8988T (cell line): ENCODE measurements around the gene SHROOM4.

Experiments used
- DNase-seq: peaks from one replicate; pipeline ENCODE4 v3.0.0; 2011

SHROOM4 gene

DNA sequence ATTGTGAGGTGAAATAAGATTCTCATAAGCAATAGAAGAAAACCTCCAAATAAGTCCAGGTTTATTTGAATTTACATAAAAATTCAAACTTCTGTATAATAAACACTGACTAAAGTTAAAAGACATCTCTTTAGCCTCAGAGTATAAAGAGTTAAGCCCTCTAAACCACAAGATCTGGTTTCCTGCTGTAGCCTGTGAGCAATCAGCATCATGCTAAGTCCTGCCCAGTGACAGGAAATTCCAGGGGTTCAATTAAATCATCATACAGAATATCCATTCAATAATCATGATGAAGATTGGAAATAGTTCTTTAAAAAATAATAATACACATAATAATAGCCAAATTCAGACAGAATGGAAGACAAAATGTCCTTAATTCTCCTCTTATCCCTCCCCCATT lies 204.2 kb downstream of the SHROOM4 start:
- no peak for DNase-seq

GRCh38 chrX:50606300-50606950 lies 207.6 kb downstream of the SHROOM4 start:
- DNase-seq = no peak

GRCh38 chrX:50596056-50596455 lies 217.9 kb downstream of the SHROOM4 start:
- DNase-seq = no peak

DNA sequence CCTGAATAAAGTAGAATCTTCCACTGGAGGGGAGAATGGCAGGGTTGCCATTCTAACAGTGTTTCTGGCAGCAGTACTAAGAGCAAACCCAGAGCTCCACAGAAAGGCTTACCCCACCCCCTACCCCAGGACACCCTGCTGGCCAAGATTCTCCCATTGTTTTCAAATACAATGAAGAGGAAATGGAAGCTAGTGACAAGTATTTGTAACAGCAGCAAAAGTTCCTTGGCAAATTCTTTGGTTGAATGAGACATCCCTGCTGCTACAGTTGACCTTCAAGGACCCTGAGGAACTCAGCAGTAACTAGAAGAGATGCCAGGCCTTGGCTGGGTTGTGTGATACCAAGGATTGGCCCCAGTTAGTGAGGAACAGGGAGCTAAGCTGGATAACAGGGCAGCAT lies 219.2 kb downstream of the SHROOM4 start:
- DNase-seq = no peak

- DNase-seq = no peak
These were observed 227.0 kb downstream of the SHROOM4 start for GRCh38 chrX:50586980-50587379.

DNA sequence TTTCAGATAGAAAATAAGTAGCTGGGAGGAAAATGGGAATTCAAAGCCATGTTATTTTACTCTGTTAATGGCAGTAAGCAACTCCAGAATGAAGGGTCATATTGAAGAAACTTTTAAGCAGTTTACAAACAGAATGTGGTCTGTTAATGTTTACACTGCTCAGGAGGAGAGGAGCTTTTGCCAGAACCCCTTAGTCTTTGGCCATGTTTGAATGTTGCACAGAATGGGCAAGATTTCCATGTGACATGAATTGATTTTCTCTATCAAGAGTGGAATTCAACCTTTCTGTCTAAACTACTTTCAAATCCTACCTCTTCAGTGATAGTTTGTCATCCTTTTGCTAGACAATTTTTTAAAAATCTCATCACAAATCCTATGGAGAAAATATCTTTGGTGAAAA lies 227.6 kb downstream of the SHROOM4 start:
- DNase-seq = no peak

DNA sequence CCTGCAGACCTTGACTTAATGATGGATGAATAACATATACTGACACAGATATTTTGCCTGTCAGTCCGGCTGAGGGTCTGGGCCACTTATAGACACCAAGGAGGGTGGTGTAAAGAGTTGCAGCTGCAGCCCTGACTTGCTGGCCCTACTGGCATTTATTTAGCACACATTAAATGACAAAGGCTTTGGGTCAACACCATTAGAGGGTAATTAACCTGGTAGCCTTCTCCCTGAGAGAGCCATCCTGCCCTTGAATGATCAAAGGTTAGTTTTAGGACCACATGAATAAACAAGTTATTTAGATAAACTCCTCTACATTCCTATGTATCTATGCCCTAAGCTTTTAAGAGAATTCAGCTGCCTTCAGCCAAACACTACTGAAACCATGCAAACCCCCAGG lies 232.6 kb downstream of the SHROOM4 start:
- DNase-seq = no peak

DNA sequence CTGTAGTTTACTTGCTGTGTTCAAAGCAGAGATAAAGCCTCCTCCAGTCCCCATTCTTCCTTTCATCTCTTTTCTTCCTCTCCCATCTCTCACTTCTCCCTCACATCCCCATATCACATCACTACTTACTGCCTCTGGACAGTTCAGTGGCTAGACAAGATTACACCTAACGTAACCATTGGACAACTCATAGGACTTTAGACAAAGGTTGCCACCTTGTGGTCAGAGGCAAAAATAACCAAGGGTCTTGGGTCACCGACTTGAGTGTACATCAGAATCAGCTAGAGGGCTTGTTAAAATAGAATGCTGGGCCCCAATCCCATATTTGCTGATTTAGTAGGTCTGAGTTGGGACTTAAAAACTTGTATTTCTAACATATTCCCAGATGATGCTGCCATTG lies 234.0 kb downstream of the SHROOM4 start:
- DNase-seq = no peak

GRCh38 chrX:50577326-50577725 lies 236.7 kb downstream of the SHROOM4 start:
- DNase-seq = no peak

- no peak for DNase-seq
These were observed 246.4 kb downstream of the SHROOM4 start for GRCh38 chrX:50567636-50568035.

GRCh38 chrX:50565718-50566117 lies 248.3 kb downstream of the SHROOM4 start:
- DNase-seq = no peak
